GM23338 (cell line): Measurements from ENCODE around the gene AACS.

Experiments used
- CREB1 ChIP-seq: fragments of 250-450 bp; sonication (Bioruptor Pico); IDR thresholded peaks from 2 replicates; pipeline ENCODE4 v1.5.0; 2020; ENCODE audit warnings: low read depth, mild to moderate bottlenecking, moderate library complexity
- EZH2 ChIP-seq: fragments of 200-600 bp; sonication (generic); IDR thresholded peaks from one replicate; pipeline ENCODE4 v1.8.0; 2017; ENCODE audit warnings: antibody characterized with exemption, mild to moderate bottlenecking, low read depth; ENCODE audit not compliant: unreplicated experiment
- EZH2phosphoT487 ChIP-seq: fragments of 200-600 bp; sonication (generic); IDR thresholded peaks from one replicate; pipeline ENCODE4 v1.8.1; 2018; ENCODE audit warnings: antibody characterized with exemption; ENCODE audit not compliant: unreplicated experiment
- POLR2AphosphoS5 ChIP-seq: IDR thresholded peaks from 2 replicates; pipeline ENCODE4 v1.6.1; 2016; ENCODE audit warnings: antibody characterized with exemption, low read depth
- REST ChIP-seq: IDR thresholded peaks from one replicate; pipeline ENCODE4 v1.6.1; 2018; ENCODE audit warnings: antibody characterized with exemption; ENCODE audit not compliant: unreplicated experiment
- STAT1 ChIP-seq: IDR thresholded peaks from one replicate; pipeline ENCODE4 v1.6.1; 2016; ENCODE audit warnings: antibody characterized with exemption; ENCODE audit not compliant: unreplicated experiment
- ZNF331 ChIP-seq: fragments of 250-450 bp; sonication (Bioruptor Pico); IDR thresholded peaks from 2 replicates; pipeline ENCODE4 v1.5.0; 2020; ENCODE audit warnings: low read depth, mild to moderate bottlenecking, moderate library complexity
- TF ChIP-seq, protein P1 (sequence below), 2 experiments: fragments of 200-600 bp in 1 of 2; sonication (generic) in 1 of 2; conservative IDR thresholded peaks; 2 replicates each; pipeline versions ENCODE4 v1.5.1 to v1.6.1; 2016 to 2017; ENCODE audit warnings: antibody characterized with exemption in 2 of 2, low read depth in 2 of 2, mild to moderate bottlenecking in 2 of 2, moderate library complexity in 1 of 2
- TF ChIP-seq, protein P2 (sequence below): fragments of 250-450 bp; sonication (Bioruptor Pico); IDR thresholded peaks from 2 replicates; pipeline ENCODE4 v1.5.0; 2020; ENCODE audit warnings: mild to moderate bottlenecking, moderate library complexity

- TF ChIP-seq, protein P1, sequence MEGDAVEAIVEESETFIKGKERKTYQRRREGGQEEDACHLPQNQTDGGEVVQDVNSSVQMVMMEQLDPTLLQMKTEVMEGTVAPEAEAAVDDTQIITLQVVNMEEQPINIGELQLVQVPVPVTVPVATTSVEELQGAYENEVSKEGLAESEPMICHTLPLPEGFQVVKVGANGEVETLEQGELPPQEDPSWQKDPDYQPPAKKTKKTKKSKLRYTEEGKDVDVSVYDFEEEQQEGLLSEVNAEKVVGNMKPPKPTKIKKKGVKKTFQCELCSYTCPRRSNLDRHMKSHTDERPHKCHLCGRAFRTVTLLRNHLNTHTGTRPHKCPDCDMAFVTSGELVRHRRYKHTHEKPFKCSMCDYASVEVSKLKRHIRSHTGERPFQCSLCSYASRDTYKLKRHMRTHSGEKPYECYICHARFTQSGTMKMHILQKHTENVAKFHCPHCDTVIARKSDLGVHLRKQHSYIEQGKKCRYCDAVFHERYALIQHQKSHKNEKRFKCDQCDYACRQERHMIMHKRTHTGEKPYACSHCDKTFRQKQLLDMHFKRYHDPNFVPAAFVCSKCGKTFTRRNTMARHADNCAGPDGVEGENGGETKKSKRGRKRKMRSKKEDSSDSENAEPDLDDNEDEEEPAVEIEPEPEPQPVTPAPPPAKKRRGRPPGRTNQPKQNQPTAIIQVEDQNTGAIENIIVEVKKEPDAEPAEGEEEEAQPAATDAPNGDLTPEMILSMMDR (conservative IDR thresholded peaks at IDR 0.05; ENCODE audit: low read depth in 2 of 2), result no peak
- TF ChIP-seq POLR2AphosphoS5 (peak; percentile 54), REST (peak; percentile 30), CREB1 (CRISPR knock-in tag) (no peak), ZNF331 (no peak), EZH2 (no peak), EZH2phosphoT487 (no peak), STAT1 (no peak)
- TF ChIP-seq, protein P2, sequence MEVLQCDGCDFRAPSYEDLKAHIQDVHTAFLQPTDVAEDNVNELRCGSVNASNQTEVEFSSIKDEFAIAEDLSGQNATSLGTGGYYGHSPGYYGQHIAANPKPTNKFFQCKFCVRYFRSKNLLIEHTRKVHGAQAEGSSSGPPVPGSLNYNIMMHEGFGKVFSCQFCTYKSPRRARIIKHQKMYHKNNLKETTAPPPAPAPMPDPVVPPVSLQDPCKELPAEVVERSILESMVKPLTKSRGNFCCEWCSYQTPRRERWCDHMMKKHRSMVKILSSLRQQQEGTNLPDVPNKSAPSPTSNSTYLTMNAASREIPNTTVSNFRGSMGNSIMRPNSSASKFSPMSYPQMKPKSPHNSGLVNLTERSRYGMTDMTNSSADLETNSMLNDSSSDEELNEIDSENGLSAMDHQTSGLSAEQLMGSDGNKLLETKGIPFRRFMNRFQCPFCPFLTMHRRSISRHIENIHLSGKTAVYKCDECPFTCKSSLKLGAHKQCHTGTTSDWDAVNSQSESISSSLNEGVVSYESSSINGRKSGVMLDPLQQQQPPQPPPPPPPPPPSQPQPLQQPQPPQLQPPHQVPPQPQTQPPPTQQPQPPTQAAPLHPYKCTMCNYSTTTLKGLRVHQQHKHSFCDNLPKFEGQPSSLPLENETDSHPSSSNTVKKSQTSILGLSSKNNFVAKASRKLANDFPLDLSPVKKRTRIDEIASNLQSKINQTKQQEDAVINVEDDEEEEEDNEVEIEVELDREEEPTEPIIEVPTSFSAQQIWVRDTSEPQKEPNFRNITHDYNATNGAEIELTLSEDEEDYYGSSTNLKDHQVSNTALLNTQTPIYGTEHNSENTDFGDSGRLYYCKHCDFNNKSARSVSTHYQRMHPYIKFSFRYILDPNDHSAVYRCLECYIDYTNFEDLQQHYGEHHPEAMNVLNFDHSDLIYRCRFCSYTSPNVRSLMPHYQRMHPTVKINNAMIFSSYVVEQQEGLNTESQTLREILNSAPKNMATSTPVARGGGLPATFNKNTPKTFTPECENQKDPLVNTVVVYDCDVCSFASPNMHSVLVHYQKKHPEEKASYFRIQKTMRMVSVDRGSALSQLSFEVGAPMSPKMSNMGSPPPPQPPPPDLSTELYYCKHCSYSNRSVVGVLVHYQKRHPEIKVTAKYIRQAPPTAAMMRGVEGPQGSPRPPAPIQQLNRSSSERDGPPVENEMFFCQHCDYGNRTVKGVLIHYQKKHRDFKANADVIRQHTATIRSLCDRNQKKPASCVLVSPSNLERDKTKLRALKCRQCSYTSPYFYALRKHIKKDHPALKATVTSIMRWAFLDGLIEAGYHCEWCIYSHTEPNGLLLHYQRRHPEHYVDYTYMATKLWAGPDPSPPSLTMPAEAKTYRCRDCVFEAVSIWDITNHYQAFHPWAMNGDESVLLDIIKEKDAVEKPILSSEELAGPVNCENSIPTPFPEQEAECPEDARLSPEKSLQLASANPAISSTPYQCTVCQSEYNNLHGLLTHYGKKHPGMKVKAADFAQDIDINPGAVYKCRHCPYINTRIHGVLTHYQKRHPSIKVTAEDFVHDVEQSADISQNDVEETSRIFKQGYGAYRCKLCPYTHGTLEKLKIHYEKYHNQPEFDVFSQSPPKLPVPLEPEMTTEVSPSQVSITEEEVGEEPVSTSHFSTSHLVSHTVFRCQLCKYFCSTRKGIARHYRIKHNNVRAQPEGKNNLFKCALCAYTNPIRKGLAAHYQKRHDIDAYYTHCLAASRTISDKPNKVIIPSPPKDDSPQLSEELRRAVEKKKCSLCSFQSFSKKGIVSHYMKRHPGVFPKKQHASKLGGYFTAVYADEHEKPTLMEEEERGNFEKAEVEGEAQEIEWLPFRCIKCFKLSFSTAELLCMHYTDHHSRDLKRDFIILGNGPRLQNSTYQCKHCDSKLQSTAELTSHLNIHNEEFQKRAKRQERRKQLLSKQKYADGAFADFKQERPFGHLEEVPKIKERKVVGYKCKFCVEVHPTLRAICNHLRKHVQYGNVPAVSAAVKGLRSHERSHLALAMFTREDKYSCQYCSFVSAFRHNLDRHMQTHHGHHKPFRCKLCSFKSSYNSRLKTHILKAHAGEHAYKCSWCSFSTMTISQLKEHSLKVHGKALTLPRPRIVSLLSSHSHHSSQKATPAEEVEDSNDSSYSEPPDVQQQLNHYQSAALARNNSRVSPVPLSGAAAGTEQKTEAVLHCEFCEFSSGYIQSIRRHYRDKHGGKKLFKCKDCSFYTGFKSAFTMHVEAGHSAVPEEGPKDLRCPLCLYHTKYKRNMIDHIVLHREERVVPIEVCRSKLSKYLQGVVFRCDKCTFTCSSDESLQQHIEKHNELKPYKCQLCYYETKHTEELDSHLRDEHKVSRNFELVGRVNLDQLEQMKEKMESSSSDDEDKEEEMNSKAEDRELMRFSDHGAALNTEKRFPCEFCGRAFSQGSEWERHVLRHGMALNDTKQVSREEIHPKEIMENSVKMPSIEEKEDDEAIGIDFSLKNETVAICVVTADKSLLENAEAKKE, result no peak
These were observed 127.5 kb downstream of the AACS start for GRCh38 chr12:125192690-125193221.
